Neural cell (in vitro differentiated cells): ENCODE measurements around the gene GNAL.

Experiments
- CTCF ChIP-seq: fragments of 450-650 bp; IDR thresholded peaks from 2 replicates; pipeline ENCODE4 v1.5.1; 2014; ENCODE audit warnings: antibody characterized with exemption, mild to moderate bottlenecking, moderate library complexity; ENCODE audit not compliant: poor library complexity, severe bottlenecking
- EZH2 ChIP-seq: fragments of 200-600, 300-800 bp; shearing (Covaris generic), sonication (generic); IDR thresholded peaks from 2 replicates; pipeline ENCODE4 v1.6.1; 2014; ENCODE audit warnings: antibody characterized with exemption, low read length, borderline replicate concordance, mild to moderate bottlenecking; ENCODE audit not compliant: insufficient read depth, poor library complexity, severe bottlenecking
- MXI1 ChIP-seq: fragments of 450-650 bp; conservative IDR thresholded peaks from 2 replicates; pipeline ENCODE4 v1.6.1; 2014; ENCODE audit warnings: antibody characterized with exemption, mild to moderate bottlenecking; ENCODE audit not compliant: poor library complexity, severe bottlenecking
- POLR2AphosphoS5 ChIP-seq: IDR thresholded peaks from 2 replicates; pipeline ENCODE4 v1.6.1; 2012
- RAD21 ChIP-seq: fragments of 450-650 bp; conservative IDR thresholded peaks from 2 replicates; pipeline ENCODE4 v1.6.1; 2014; ENCODE audit warnings: antibody characterized with exemption, mild to moderate bottlenecking, moderate library complexity
- SMC3 ChIP-seq: fragments of 450-650 bp; conservative IDR thresholded peaks from 2 replicates; pipeline ENCODE4 v1.6.1; 2014; ENCODE audit warnings: antibody characterized with exemption, mild to moderate bottlenecking, moderate library complexity; ENCODE audit not compliant: poor library complexity
- TAF1 ChIP-seq: IDR thresholded peaks from 2 replicates; pipeline ENCODE4 v1.6.1; 2012; ENCODE audit warnings: low read depth

GRCh38 chr18:11726556-11726955, 37.5 kb downstream of the GNAL start:
- no peak for TF ChIP-seq POLR2AphosphoS5
- TF ChIP-seq CTCF: no peak
- TF ChIP-seq RAD21: no peak
- TF ChIP-seq SMC3: no peak
- TF ChIP-seq MXI1: no peak
- no peak for TF ChIP-seq TAF1
- TF ChIP-seq EZH2: no peak
